Measurements from ENCODE around the gene RAB3B.
A peak's percentile ranks its signal among the peaks of the same experiment; 100 is the strongest.

Gene RAB3B

GRCh38 chr1:51955797-51956527, 34.5 kb downstream of the RAB3B start:
- no peak for DNase-seq
- TF ChIP-seq GATA1 (IDR thresholded peaks at IDR 0.05; ENCODE audit: low read depth, low read length): no peak
- no peak for TF ChIP-seq POLR2A (IDR thresholded peaks at IDR 0.05; ENCODE audit: low read length)

DNA sequence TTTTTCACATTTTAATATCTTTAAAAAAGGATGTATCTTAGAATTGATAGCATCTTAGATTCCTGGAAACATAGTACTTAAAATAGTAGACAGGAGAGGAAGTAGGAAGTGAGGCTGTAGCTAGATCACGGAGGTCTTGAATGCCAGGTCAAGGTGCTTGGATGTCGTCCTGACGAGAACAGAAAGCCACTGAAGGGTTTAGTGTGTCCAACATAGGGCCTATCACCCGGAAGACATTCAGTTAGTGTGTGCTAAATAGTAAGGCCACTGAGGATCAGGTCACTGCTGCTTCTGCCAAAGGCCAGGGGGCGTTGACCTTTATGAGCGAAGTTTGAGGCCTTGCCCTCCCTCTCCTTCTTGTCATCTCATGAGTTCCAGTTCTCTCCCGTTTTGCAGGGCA, 35.7 kb downstream of the RAB3B start:
- no peak for TF ChIP-seq POLR2A (IDR thresholded peaks at IDR 0.05; ENCODE audit: low read length)
- no peak for TF ChIP-seq GATA1 (IDR thresholded peaks at IDR 0.05; ENCODE audit: low read depth, low read length)
- no peak for DNase-seq

DNA sequence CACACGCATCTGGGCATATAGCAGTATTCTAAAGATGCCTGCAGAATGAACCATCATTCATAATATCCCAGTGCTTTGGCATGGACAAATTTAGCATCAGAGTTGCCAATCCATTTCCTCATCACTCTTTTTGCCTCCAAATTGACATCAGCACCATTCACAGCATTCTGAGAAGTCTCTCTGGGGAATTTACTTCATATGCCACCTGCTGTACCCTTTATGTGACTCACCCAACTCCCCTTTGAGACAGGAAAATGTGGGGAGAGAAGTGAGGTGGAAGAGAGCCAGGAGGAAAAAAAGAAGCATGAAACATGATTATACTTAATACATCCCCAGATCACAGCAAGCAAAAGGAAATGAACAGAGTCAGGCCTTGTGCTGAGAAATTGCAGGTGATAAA, 37.4 kb downstream of the RAB3B start:
- no peak for DNase-seq
- TF ChIP-seq POLR2A (IDR thresholded peaks at IDR 0.05; ENCODE audit: low read length) (no peak), GATA1 (IDR thresholded peaks at IDR 0.05; ENCODE audit: low read depth, low read length) (no peak)

GRCh38 chr1:51952638-51953037, 37.9 kb downstream of the RAB3B start:
- no peak for TF ChIP-seq GATA1 (IDR thresholded peaks at IDR 0.05; ENCODE audit: low read depth, low read length)
- no peak for DNase-seq

GRCh38 chr1:51950701-51951100, 39.8 kb downstream of the RAB3B start:
- DNase-seq: no peak
- TF ChIP-seq POLR2A (IDR thresholded peaks at IDR 0.05; ENCODE audit: low read length): no peak
- no peak for TF ChIP-seq GATA1 (IDR thresholded peaks at IDR 0.05; ENCODE audit: low read depth, low read length)

GRCh38 chr1:51949014-51949702, 41.3 kb downstream of the RAB3B start:
- DNase-seq: no peak
- no peak for TF ChIP-seq POLR2A (IDR thresholded peaks at IDR 0.05; ENCODE audit: low read length)
- TF ChIP-seq GATA1 (IDR thresholded peaks at IDR 0.05; ENCODE audit: low read depth, low read length): no peak

- no peak for DNase-seq
- TF ChIP-seq POLR2A (IDR thresholded peaks at IDR 0.05; ENCODE audit: low read length): no peak
- no peak for TF ChIP-seq GATA1 (IDR thresholded peaks at IDR 0.05; ENCODE audit: low read depth, low read length)
Observed at GRCh38 chr1:51948491-51948915, 42.0 kb downstream of the RAB3B start.

- no peak for DNase-seq
- TF ChIP-seq GATA1 (IDR thresholded peaks at IDR 0.05; ENCODE audit: low read depth, low read length): no peak
- no peak for TF ChIP-seq POLR2A (IDR thresholded peaks at IDR 0.05; ENCODE audit: low read length)
Observed at GRCh38 chr1:51946300-51946699, 44.2 kb downstream of the RAB3B start.

DNA sequence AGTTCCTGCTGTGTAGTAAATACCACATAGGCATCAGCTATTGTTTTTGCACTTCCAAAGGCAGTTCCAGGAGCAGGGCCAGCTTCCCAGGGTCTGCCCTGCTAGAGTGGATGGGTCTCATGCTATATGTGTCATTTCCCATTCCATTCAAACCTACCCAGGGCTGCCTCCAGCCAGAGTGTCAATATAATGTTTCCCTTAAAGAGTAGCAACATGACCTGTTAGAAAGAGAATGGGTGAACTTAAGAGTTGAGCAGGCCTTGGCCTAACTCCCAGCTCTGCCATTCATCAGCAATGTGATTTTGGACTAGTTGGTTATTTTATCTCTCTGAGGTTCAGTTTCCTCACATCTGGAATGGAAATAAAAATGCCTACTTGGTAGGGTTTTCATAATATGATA, 44.9 kb downstream of the RAB3B start:
- DNase-seq: no peak
- no peak for TF ChIP-seq POLR2A (IDR thresholded peaks at IDR 0.05; ENCODE audit: low read length)
- no peak for TF ChIP-seq GATA1 (IDR thresholded peaks at IDR 0.05; ENCODE audit: low read depth, low read length)

GRCh38 chr1:51942281-51942680, 48.2 kb downstream of the RAB3B start:
- no peak for DNase-seq
- TF ChIP-seq GATA1 (IDR thresholded peaks at IDR 0.05; ENCODE audit: low read depth, low read length): no peak

- DNase-seq: no peak
- TF ChIP-seq GATA1 (IDR thresholded peaks at IDR 0.05; ENCODE audit: low read depth, low read length) (no peak), POLR2A (IDR thresholded peaks at IDR 0.05; ENCODE audit: low read length) (no peak)
Observed at GRCh38 chr1:51941528-51941927, 49.0 kb downstream of the RAB3B start.

DNA sequence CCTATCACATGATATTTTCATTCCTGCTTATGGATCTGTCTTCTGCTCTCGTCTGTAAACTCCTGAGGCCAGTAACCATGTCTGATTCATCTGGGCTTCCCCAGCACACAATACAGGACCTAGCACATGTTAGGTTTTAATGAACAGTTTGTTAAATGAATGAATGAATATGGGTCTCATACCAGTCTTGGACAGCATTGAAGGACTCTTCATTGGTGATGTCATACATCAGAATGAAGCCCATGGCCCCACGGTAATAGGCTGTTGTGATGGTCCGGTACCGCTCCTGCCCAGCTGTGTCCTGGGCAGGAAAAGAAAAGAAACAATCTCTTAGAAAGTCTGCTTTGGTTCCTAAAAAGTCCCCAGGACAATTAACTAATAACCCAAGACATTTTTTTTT, 53.4 kb downstream of the RAB3B start:
- no peak for DNase-seq
- TF ChIP-seq POLR2A (IDR thresholded peaks at IDR 0.05; ENCODE audit: low read length): no peak
- TF ChIP-seq GATA1 (IDR thresholded peaks at IDR 0.05; ENCODE audit: low read depth, low read length): no peak

GRCh38 chr1:51936531-51936930, 54.0 kb downstream of the RAB3B start:
- DNase-seq: peak in 1 of 2 experiments; percentile 7

DNA sequence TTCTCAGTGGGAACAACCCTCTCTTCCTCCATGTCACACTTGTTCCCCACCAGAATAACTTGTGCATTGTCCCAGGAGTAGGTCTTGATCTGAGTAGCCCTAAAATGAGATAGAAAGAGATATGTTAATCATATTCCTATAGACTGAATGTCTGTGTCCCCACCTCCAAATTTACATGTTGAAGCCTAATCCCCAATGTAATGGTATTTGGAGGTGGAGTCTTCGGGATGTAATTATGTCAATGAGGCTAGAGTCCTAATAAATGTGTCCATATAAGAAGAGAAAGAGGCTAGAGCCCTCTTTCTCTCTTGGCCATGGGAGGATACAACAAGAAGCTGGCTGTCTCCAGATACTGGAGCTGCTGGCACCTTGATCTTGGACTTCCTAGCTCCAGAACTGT, 57.2 kb downstream of the RAB3B start:
- DNase-seq: no peak
- TF ChIP-seq POLR2A (IDR thresholded peaks at IDR 0.05; ENCODE audit: low read length): no peak
- TF ChIP-seq GATA1 (IDR thresholded peaks at IDR 0.05; ENCODE audit: low read depth, low read length): no peak

More at GRCh38 chr1:51936531-51936930, 54.0 kb downstream of the RAB3B start:
- TF ChIP-seq POLR2A (IDR thresholded peaks at IDR 0.05; ENCODE audit: low read length) (no peak), GATA1 (IDR thresholded peaks at IDR 0.05; ENCODE audit: low read depth, low read length) (no peak)

- DNase-seq: no peak
- TF ChIP-seq POLR2A (IDR thresholded peaks at IDR 0.05; ENCODE audit: low read length): no peak
- no peak for TF ChIP-seq GATA1 (IDR thresholded peaks at IDR 0.05; ENCODE audit: low read depth, low read length)
Observed at GRCh38 chr1:51930329-51930728, 60.2 kb downstream of the RAB3B start.

Data from erythroblast (primary cell).